Type B pancreatic cell (in vitro differentiated cells): ENCODE results near the gene MRPS6. TPM values are rescaled to one million over a fixed set of nuclear protein-coding genes. Genes with fewer than 3 reads are reported as not detected.

Source experiments
- DNase-seq: peaks from one replicate; pipeline ENCODE4 v3.0.0; 2021; ENCODE audit warnings: mixed read lengths; ENCODE audit not compliant: unreplicated experiment; ENCODE audit errors: extremely low spot score
- H3K27ac Mint-ChIP-seq: 2 replicates; pipeline ENCODE4 v1.8.0; 2021; ENCODE audit warnings: mild to moderate bottlenecking, mixed read lengths
- H3K27me3 Mint-ChIP-seq: 2 replicates; pipeline ENCODE4 v1.8.0; 2021; ENCODE audit warnings: mixed read lengths
- H3K36me3 Mint-ChIP-seq: 2 replicates; pipeline ENCODE4 v1.8.0; 2021; ENCODE audit warnings: mixed read lengths
- H3K4me1 Mint-ChIP-seq: one replicate; pipeline ENCODE4 v1.8.0; 2021; ENCODE audit warnings: mixed read lengths; ENCODE audit not compliant: unreplicated experiment
- H3K4me3 Mint-ChIP-seq: 2 replicates; pipeline ENCODE4 v1.8.0; 2021; ENCODE audit warnings: mild to moderate bottlenecking, mixed read lengths
- H3K9me3 Mint-ChIP-seq: 2 replicates; pipeline ENCODE4 v1.8.0; 2021; ENCODE audit warnings: mixed read lengths
- CTCF ChIP-seq: fragments of 200-600 bp; sonication (generic); conservative IDR thresholded peaks from 2 replicates; pipeline ENCODE4 v1.5.0; 2021; ENCODE audit warnings: antibody characterized with exemption, mild to moderate bottlenecking
- total RNA-seq: library from RNA; stranded (reverse); gene quantifications from 2 replicates; pipeline ENCODE4 v1.2.1, GENCODE V29; 2021; ENCODE audit warnings: low replicate concordance

MRPS6 gene
- total RNA-seq, 1 donor from 2014 or later: 74.8 TPM

DNA sequence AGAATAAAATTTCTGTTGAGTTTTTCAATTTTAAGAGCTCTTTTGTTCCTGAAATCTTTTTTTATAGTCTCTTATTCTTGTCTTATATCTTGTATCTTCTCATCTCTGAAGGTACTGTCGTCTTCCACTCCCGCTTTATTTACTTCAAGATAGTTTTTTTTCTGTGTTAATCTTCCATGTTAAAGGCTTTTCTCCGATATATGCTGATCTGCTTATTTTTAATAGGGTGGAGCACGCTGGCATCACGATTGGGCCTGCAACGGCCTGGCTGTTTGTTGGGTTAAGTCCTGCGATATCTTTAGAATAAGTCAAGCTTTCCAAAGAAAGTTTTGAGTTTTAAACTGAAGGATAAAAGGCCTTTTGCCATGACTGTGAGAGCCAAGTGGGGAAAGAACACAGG lies 35.7 kb downstream of the MRPS6 start:
- no peak for DNase-seq
- Mint-ChIP-seq H3K9me3 (no peaks in the 10 kb centered on the region), H3K36me3 (peaks cover 27% of the 10 kb centered on the region), H3K27ac (no peak overlapping the region), H3K4me3 (no peak overlapping the region), H3K27me3 (no peaks in the 10 kb centered on the region), H3K4me1 (peaks cover 17% of the 10 kb centered on the region)
- no peak for TF ChIP-seq CTCF

- H3K27me3 Mint-ChIP-seq: no peaks in the 10 kb centered on the region
- H3K27ac Mint-ChIP-seq: no peak overlapping the region
- no peak for DNase-seq
- no peak overlapping the region for H3K4me3 Mint-ChIP-seq
- TF ChIP-seq CTCF: no peak
- peaks cover 35% of the 10 kb centered on the region for H3K36me3 Mint-ChIP-seq
- peaks cover 7% of the 10 kb centered on the region for H3K9me3 Mint-ChIP-seq
- peaks cover 22% of the 10 kb centered on the region for H3K4me1 Mint-ChIP-seq
These were observed 37.3 kb downstream of the MRPS6 start for GRCh38 chr21:34110594-34111202.

- no peak for TF ChIP-seq CTCF
- H3K36me3 Mint-ChIP-seq: peaks cover 35% of the 10 kb centered on the region
- peaks cover 22% of the 10 kb centered on the region for H3K4me1 Mint-ChIP-seq
- no peak overlapping the region for H3K4me3 Mint-ChIP-seq
- H3K27ac Mint-ChIP-seq: no peak overlapping the region
- H3K27me3 Mint-ChIP-seq: no peaks in the 10 kb centered on the region
- peaks cover 7% of the 10 kb centered on the region for H3K9me3 Mint-ChIP-seq
- no peak for DNase-seq
These were observed 39.1 kb downstream of the MRPS6 start for GRCh38 chr21:34112316-34113033.

- peaks cover 22% of the 10 kb centered on the region for H3K4me1 Mint-ChIP-seq
- TF ChIP-seq CTCF: no peak
- H3K27me3 Mint-ChIP-seq: no peaks in the 10 kb centered on the region
- peaks cover 7% of the 10 kb centered on the region for H3K9me3 Mint-ChIP-seq
- peaks cover 35% of the 10 kb centered on the region for H3K36me3 Mint-ChIP-seq
- H3K27ac Mint-ChIP-seq: no peak overlapping the region
- no peak for DNase-seq
- H3K4me3 Mint-ChIP-seq: no peak overlapping the region
These were observed 40.5 kb downstream of the MRPS6 start for GRCh38 chr21:34113842-34114241.

- Mint-ChIP-seq H3K4me3 (no peak overlapping the region), H3K4me1 (peaks cover 22% of the 10 kb centered on the region), H3K27me3 (no peaks in the 10 kb centered on the region), H3K36me3 (peaks cover 41% of the 10 kb centered on the region), H3K9me3 (peaks cover 7% of the 10 kb centered on the region), H3K27ac (no peak overlapping the region)
- TF ChIP-seq CTCF: no peak
- no peak for DNase-seq
These were observed 41.8 kb downstream of the MRPS6 start for GRCh38 chr21:34115160-34115559.
